Muscle layer of colon (tissue), 2 donors: ENCODE data around the gene OGFOD3.

ENCODE experiments used
- H3K27ac ChIP-seq: one replicate; pipeline ENCODE4 v1.7.0; 2013; ENCODE audit warnings: low read depth, mild to moderate bottlenecking, low read length, moderate library complexity
- H3K27me3 ChIP-seq, 2 donors: one replicate each; pipeline ENCODE4 v1.7.0; 2013; ENCODE audit warnings: low read length in 2 of 2, mild to moderate bottlenecking in 2 of 2; ENCODE audit not compliant: insufficient read depth in 2 of 2, control insufficient read depth in 1 of 2
- H3K36me3 ChIP-seq: one replicate; pipeline ENCODE4 v1.7.0; 2013; ENCODE audit warnings: mild to moderate bottlenecking, low read length; ENCODE audit not compliant: insufficient read depth
- H3K4me1 ChIP-seq: one replicate; pipeline ENCODE4 v1.7.0; 2013; ENCODE audit warnings: mild to moderate bottlenecking, low read length; ENCODE audit not compliant: insufficient read depth
- H3K4me3 ChIP-seq, 2 donors: one replicate each; pipeline ENCODE4 v1.7.0; 2013; ENCODE audit warnings: low read length in 2 of 2, low read depth in 1 of 2, mild to moderate bottlenecking in 1 of 2, moderate library complexity in 1 of 2
- H3K9ac ChIP-seq: one replicate; pipeline ENCODE4 v1.7.0; 2013; ENCODE audit warnings: low read length
- H3K9me3 ChIP-seq: one replicate; pipeline ENCODE4 v1.7.0; 2013; ENCODE audit warnings: mild to moderate bottlenecking, low read length
- donor health status: abdominal sarcoma.
- donor health status: Adenocarcinoma of cecum.

OGFOD3 gene

GRCh38 chr17:82438401-82439193, 20.2 kb upstream of the OGFOD3 start:
- Histone ChIP-seq H3K27ac (no peak overlapping the region), H3K27me3 (no peaks in the 10 kb centered on the region), H3K9me3 (no peaks in the 10 kb centered on the region), H3K36me3 (peaks cover 8% of the 10 kb centered on the region), H3K4me1 (no peaks in the 10 kb centered on the region), H3K9ac (no peak overlapping the region), H3K4me3 (no peak overlapping the region)

GRCh38 chr17:82437325-82437668, 18.9 kb upstream of the OGFOD3 start:
- no peak overlapping the region for H3K4me3 ChIP-seq
- H3K27ac ChIP-seq: no peak overlapping the region
- H3K4me1 ChIP-seq: no peaks in the 10 kb centered on the region
- no peak overlapping the region for H3K9ac ChIP-seq
- H3K36me3 ChIP-seq: no peaks in the 10 kb centered on the region
- no peaks in the 10 kb centered on the region for H3K9me3 ChIP-seq
- H3K27me3 ChIP-seq: no peaks in the 10 kb centered on the region

GRCh38 chr17:82436601-82437324, 18.4 kb upstream of the OGFOD3 start:
- Histone ChIP-seq H3K36me3 (no peaks in the 10 kb centered on the region), H3K27me3 (no peaks in the 10 kb centered on the region), H3K4me1 (no peaks in the 10 kb centered on the region), H3K27ac (no peak overlapping the region), H3K9me3 (no peaks in the 10 kb centered on the region), H3K9ac (no peak overlapping the region), H3K4me3 (no peak overlapping the region)

GRCh38 chr17:82435601-82436583, 17.5 kb upstream of the OGFOD3 start:
- Histone ChIP-seq H3K36me3 (no peaks in the 10 kb centered on the region), H3K4me1 (no peaks in the 10 kb centered on the region), H3K4me3 (no peak overlapping the region), H3K27ac (no peak overlapping the region), H3K27me3 (no peaks in the 10 kb centered on the region), H3K9ac (no peak overlapping the region), H3K9me3 (no peaks in the 10 kb centered on the region)

- Histone ChIP-seq H3K36me3 (no peaks in the 10 kb centered on the region), H3K27me3 (no peaks in the 10 kb centered on the region), H3K27ac (no peak overlapping the region), H3K9me3 (no peaks in the 10 kb centered on the region), H3K4me3 (no peak overlapping the region), H3K9ac (no peak overlapping the region), H3K4me1 (no peaks in the 10 kb centered on the region)
Observed at GRCh38 chr17:82435103-82435502, 16.7 kb upstream of the OGFOD3 start.

GRCh38 chr17:82434216-82434565, 15.8 kb upstream of the OGFOD3 start:
- no peak overlapping the region for H3K9ac ChIP-seq
- no peak overlapping the region for H3K4me3 ChIP-seq
- no peaks in the 10 kb centered on the region for H3K36me3 ChIP-seq
- H3K4me1 ChIP-seq: no peaks in the 10 kb centered on the region
- no peak overlapping the region for H3K27ac ChIP-seq
- H3K27me3 ChIP-seq: no peaks in the 10 kb centered on the region
- H3K9me3 ChIP-seq: no peaks in the 10 kb centered on the region

- Histone ChIP-seq H3K9ac (no peak overlapping the region), H3K36me3 (no peaks in the 10 kb centered on the region), H3K4me1 (no peaks in the 10 kb centered on the region), H3K4me3 (no peak overlapping the region), H3K27ac (no peak overlapping the region), H3K27me3 (no peaks in the 10 kb centered on the region), H3K9me3 (no peaks in the 10 kb centered on the region)
Observed at GRCh38 chr17:82433560-82434215, 15.3 kb upstream of the OGFOD3 start.

GRCh38 chr17:82432017-82432416, 13.6 kb upstream of the OGFOD3 start:
- Histone ChIP-seq H3K36me3 (no peaks in the 10 kb centered on the region), H3K4me1 (no peaks in the 10 kb centered on the region), H3K27ac (no peak overlapping the region), H3K27me3 (no peaks in the 10 kb centered on the region), H3K9ac (no peak overlapping the region), H3K4me3 (no peak overlapping the region), H3K9me3 (no peaks in the 10 kb centered on the region)

GRCh38 chr17:82429824-82430223, 11.4 kb upstream of the OGFOD3 start:
- H3K9me3 ChIP-seq: no peaks in the 10 kb centered on the region
- no peaks in the 10 kb centered on the region for H3K4me1 ChIP-seq
- H3K4me3 ChIP-seq: no peak overlapping the region
- H3K27ac ChIP-seq: no peak overlapping the region
- no peaks in the 10 kb centered on the region for H3K27me3 ChIP-seq
- H3K36me3 ChIP-seq: no peaks in the 10 kb centered on the region
- no peak overlapping the region for H3K9ac ChIP-seq

GRCh38 chr17:82428546-82428945, 10.2 kb upstream of the OGFOD3 start:
- Histone ChIP-seq H3K27me3 (no peaks in the 10 kb centered on the region), H3K36me3 (no peaks in the 10 kb centered on the region), H3K9ac (no peak overlapping the region), H3K4me3 (no peak overlapping the region), H3K9me3 (no peaks in the 10 kb centered on the region), H3K4me1 (no peaks in the 10 kb centered on the region), H3K27ac (no peak overlapping the region)

GRCh38 chr17:82424863-82425159, 6.4 kb upstream of the OGFOD3 start:
- Histone ChIP-seq H3K36me3 (no peaks in the 10 kb centered on the region), H3K9ac (no peak overlapping the region), H3K9me3 (no peaks in the 10 kb centered on the region), H3K4me3 (no peak overlapping the region), H3K27me3 (no peaks in the 10 kb centered on the region), H3K27ac (no peak overlapping the region), H3K4me1 (no peaks in the 10 kb centered on the region)
